Endothelial cell (in vitro differentiated cells): ENCODE data around the gene GRK6. TPM values are rescaled to one million over a fixed set of nuclear protein-coding genes. Genes with fewer than 3 reads are reported as not detected.

Experiments used
- DNase-seq: peaks from one replicate; pipeline ENCODE4 v3.0.0; 2021; ENCODE audit warnings: low spot score
- H3K27ac Mint-ChIP-seq: one replicate; pipeline ENCODE4 v1.8.0; 2021; ENCODE audit warnings: mixed read lengths, inconsistent platforms; ENCODE audit not compliant: unreplicated experiment
- H3K27me3 Mint-ChIP-seq: one replicate; pipeline ENCODE4 v1.8.0; 2021; ENCODE audit warnings: mild to moderate bottlenecking, moderate library complexity, mixed read lengths, inconsistent platforms; ENCODE audit not compliant: unreplicated experiment
- H3K36me3 Mint-ChIP-seq: one replicate; pipeline ENCODE4 v1.8.0; 2021; ENCODE audit warnings: mild to moderate bottlenecking, low read depth, mixed read lengths, inconsistent platforms; ENCODE audit not compliant: unreplicated experiment
- H3K4me1 Mint-ChIP-seq: one replicate; pipeline ENCODE4 v1.8.0; 2021; ENCODE audit warnings: mild to moderate bottlenecking, mixed read lengths, inconsistent platforms; ENCODE audit not compliant: unreplicated experiment
- H3K4me3 Mint-ChIP-seq: one replicate; pipeline ENCODE4 v1.8.0; 2021; ENCODE audit warnings: mild to moderate bottlenecking, mixed read lengths, inconsistent platforms; ENCODE audit not compliant: unreplicated experiment
- H3K9me3 Mint-ChIP-seq: one replicate; pipeline ENCODE4 v1.8.0; 2021; ENCODE audit warnings: mixed read lengths, inconsistent platforms; ENCODE audit not compliant: unreplicated experiment
- total RNA-seq: library from RNA; stranded (reverse); fragmentation: NEBNext Ultra II Directional; extraction: Animal tissue kit (Norgen Biotek cat#: 25700); gene quantifications from one replicate; pipeline ENCODE4 v1.2.1, GENCODE V29; 2021; ENCODE audit not compliant: unreplicated experiment
- TF ChIP-seq, protein P1 (sequence below): fragments of 200-600 bp; sonication (generic); IDR thresholded peaks from one replicate; pipeline ENCODE4 v1.5.0; 2021; ENCODE audit warnings: antibody characterized with exemption; ENCODE audit not compliant: unreplicated experiment

GRK6 gene
- total RNA-seq, 1 donor from 2014 or later, result 33.1 TPM

DNA sequence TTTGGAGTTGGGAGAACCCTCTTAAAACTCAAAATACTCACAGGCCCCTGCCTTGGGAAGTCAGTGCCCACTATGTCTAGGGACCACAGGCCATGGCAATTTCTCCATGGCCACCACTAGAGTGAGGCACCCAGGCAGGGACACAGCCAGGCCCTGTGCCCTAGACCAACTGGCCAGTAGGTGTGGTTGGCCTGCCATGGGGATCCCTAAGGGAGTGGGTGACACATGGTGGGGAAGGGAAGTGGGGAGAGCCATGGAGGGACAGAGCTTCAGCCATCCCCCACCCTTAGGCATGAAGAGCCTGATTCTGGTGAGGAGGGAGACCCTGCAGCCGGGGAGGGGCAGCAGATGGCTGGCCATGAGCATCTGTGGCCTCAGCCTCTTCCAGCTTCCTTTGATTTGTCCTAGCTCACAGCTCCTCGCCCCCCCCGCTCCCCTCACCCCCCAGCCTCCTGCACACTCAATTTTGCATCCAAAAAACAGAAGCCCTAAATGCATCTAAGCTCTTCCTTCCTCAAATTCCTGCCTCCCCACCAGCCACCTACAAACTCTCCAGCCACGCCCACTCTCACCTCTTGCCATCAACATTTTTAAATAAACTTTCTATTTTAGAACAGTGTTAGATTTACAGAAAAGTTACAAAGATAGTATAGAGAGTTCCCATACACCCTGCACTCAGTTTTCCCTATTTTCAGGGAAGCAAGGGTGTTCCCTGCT lies 48.5 kb downstream of the GRK6 start:
- Mint-ChIP-seq H3K9me3 (no peaks in the 10 kb centered on the region), H3K27me3 (peaks cover 36% of the 10 kb centered on the region), H3K4me1 (peaks cover 41% of the 10 kb centered on the region)

DNA sequence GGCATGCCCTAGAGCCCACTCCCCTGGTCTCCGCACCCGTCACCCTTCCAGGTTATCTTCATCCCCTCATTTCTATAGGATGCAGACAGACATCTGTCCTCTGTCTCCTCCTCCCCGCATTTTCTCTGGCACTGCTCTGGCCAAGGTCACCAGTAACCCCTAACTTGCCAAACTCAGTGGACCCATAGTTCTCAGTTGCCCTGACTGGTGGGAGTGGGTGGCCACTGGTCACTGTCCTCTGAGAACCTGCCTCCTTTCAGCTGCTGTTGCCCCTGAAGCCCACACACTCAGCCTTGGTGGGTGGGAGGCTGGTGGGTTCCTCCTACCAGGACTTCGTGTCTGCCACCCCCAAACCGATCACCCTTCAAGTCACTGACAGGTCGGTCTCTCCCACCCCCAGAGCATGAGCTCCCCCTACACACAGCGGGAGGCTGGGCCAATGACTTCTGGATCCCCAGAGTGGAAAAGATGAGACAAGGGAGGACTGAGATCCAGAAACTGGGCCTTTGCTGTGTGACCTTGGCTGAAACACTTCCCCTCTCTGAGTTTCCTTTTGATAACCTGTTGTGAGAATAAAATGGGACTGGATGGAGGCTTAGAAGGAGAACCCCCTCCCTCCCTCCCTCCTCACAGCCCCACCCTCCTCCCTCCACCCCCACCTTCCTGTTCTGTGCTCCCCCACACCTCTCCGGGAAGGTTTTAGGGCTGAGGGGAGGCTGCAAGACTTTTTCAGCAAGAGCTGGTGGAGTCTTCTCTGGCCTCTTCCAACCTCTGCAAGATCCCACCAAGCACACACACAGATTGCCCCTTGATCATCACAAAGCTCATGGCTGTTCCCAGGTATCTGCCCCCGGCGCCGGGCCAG lies 49.3 kb downstream of the GRK6 start:
- Mint-ChIP-seq H3K4me3 (peak overlapping the region; percentile 82), H3K27me3 (peaks cover 32% of the 10 kb centered on the region), H3K9me3 (no peaks in the 10 kb centered on the region), H3K36me3 (peaks cover 19% of the 10 kb centered on the region), H3K27ac (peak overlapping the region; percentile 53), H3K4me1 (peaks cover 35% of the 10 kb centered on the region)
- no peak for DNase-seq
- TF ChIP-seq, protein P1, sequence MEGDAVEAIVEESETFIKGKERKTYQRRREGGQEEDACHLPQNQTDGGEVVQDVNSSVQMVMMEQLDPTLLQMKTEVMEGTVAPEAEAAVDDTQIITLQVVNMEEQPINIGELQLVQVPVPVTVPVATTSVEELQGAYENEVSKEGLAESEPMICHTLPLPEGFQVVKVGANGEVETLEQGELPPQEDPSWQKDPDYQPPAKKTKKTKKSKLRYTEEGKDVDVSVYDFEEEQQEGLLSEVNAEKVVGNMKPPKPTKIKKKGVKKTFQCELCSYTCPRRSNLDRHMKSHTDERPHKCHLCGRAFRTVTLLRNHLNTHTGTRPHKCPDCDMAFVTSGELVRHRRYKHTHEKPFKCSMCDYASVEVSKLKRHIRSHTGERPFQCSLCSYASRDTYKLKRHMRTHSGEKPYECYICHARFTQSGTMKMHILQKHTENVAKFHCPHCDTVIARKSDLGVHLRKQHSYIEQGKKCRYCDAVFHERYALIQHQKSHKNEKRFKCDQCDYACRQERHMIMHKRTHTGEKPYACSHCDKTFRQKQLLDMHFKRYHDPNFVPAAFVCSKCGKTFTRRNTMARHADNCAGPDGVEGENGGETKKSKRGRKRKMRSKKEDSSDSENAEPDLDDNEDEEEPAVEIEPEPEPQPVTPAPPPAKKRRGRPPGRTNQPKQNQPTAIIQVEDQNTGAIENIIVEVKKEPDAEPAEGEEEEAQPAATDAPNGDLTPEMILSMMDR, result no peak

More for the DNA sequence above, 48.5 kb downstream of the GRK6 start:
- H3K4me3 Mint-ChIP-seq, result peak overlapping the region; percentile 92
- peak overlapping the region; percentile 53 for H3K27ac Mint-ChIP-seq
- H3K36me3 Mint-ChIP-seq, result peaks cover 24% of the 10 kb centered on the region
- TF ChIP-seq, protein P1, result no peak
- no peak for DNase-seq

DNA sequence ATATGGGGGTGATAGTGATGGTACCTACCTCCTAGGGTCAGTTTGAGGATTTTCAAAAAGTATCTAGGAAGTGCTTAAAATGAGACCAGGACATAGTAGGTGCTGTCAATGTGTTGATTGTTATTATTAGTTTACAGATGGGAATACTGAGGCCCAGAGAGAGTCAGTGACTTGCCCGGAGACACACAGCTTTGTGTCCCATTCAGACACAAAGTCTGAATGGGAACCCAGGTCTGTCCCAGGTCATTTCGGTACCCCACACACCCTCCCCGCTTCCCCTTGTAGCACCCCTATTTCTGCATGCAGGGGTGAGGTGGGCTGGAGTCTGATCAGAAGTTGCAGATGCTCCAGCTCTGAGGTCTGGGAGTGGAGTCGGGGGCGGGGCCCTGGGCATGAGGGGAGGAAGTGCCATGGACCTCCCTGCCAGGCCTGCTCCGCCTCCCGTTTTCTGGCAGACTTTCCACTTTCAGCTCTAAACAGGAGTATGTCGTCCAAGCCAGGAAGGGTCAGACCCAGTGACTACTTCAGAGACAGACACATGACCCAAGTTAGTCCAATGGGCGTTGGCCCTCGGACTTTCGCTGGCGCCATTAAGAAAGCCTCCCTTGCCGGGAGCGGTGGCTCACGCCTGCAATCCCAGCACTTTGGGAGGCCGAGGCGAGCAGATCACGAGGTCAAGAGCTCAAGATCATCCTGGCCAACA lies 50.2 kb downstream of the GRK6 start:
- Mint-ChIP-seq H3K4me1 (peaks cover 26% of the 10 kb centered on the region), H3K4me3 (peak overlapping the region; percentile 78), H3K9me3 (no peaks in the 10 kb centered on the region), H3K36me3 (peaks cover 19% of the 10 kb centered on the region), H3K27me3 (peaks cover 27% of the 10 kb centered on the region), H3K27ac (no peak overlapping the region)
- TF ChIP-seq, protein P1, result no peak
- DNase-seq, result no peak

DNA sequence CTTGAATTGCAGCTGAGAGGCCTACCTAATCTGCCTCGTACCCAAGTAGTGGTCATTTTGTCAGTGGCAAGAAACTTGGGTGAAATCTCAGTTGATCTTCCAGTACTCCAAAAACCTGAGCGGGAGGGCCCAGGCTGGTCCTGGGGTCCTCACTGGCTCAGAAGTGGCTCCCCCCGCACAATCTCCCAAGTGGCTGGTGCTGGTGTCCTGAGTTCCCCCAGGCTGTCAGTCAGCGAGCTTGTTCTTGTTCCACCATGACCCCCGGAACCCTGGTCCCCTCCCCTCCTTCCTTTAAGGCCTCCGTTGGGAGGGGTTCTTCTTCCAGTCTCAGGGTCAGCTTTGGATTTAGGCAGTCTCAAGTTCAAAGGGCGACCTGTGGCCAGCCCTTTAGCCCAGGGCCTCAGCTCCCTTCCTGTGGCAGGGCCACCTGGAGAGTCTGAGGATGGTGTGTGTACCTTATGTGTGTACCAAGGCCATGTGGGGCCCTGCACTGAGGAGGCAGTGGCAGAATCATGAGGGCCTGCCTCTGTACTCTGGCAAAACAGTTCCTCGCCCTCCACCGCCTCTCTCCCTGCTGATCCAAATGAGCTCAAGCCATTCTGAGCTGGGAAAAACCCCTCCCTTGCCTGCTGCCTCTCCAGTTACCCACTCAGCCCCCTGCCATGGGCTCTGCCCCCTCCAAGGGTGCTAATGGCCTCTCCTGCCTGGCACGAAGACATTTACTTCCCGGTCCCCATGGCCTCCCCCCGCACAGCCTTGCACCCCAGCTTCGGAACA lies 51.4 kb downstream of the GRK6 start:
- Mint-ChIP-seq H3K27ac (peak overlapping the region; percentile 64), H3K27me3 (peaks cover 30% of the 10 kb centered on the region), H3K36me3 (peaks cover 20% of the 10 kb centered on the region), H3K4me3 (peak overlapping the region; percentile 47), H3K4me1 (peaks cover 26% of the 10 kb centered on the region), H3K9me3 (no peaks in the 10 kb centered on the region)
- DNase-seq, result no peak
- TF ChIP-seq, protein P1, result no peak
